ENCODE results near the gene GALNTL6.

DNA sequence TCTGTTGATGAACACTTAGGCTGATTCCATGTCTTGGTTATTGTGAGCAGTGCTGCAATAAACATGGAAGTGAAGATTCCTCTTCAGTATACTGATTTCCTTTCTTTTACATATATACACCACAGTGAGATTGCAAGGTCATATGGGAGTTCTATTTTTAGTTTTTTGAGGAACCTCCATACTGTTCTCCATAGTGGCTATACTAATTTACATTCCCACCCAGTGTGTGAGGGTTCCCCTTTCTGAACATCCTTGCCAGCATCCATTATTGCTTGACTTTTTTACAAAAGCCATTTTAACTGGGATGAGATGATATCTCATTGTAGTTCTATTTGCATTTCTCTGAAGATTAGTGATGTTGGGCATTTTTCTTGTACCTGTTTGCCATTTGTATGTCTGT, 1274.9 kb downstream of the GALNTL6 start:
- TF ChIP-seq, protein P1, sequence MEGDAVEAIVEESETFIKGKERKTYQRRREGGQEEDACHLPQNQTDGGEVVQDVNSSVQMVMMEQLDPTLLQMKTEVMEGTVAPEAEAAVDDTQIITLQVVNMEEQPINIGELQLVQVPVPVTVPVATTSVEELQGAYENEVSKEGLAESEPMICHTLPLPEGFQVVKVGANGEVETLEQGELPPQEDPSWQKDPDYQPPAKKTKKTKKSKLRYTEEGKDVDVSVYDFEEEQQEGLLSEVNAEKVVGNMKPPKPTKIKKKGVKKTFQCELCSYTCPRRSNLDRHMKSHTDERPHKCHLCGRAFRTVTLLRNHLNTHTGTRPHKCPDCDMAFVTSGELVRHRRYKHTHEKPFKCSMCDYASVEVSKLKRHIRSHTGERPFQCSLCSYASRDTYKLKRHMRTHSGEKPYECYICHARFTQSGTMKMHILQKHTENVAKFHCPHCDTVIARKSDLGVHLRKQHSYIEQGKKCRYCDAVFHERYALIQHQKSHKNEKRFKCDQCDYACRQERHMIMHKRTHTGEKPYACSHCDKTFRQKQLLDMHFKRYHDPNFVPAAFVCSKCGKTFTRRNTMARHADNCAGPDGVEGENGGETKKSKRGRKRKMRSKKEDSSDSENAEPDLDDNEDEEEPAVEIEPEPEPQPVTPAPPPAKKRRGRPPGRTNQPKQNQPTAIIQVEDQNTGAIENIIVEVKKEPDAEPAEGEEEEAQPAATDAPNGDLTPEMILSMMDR (conservative IDR thresholded peaks at IDR 0.05 in 1 of 2, IDR thresholded peaks at IDR 0.05 in 1 of 2; ENCODE audit: low read depth in 1 of 2, low read length in 2 of 2), result no peak
- no peak for TF ChIP-seq EZH2 (IDR thresholded peaks at IDR 0.05; ENCODE audit: low read length, missing control alignments)
